ENCODE measurements around the gene WDR47.
"Not testable (repeated sequence)": the region's sequence is repeated elsewhere in the genome, so short reads cannot be mapped to it uniquely, and the experiment has no call there.

The WDR47 gene

DNA sequence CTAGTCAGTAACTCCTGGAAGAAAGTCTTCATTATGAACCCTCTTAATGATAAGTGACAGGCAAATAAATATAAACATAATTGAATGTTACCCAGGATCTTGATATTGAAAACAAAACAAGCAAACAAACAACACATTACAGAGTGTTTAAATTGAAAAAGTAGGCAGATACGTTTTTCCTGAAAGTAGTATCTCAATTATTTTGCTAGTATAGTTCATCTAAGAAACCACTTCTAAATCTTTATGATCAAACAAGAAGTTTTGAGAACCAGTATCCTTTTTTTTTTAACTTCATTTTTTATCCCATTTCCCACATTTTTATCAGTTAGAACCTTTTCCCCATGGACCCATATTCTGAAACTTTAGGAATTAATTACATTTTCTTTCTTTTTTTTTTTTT is 3.7 kb upstream of the WDR47 start:
- no peak for DNase-seq (ENCODE audit: low read depth)
- H3K4me3 ChIP-seq (ENCODE audit: low read depth, low read length) = no peak overlapping the region
- TF ChIP-seq, protein P1, sequence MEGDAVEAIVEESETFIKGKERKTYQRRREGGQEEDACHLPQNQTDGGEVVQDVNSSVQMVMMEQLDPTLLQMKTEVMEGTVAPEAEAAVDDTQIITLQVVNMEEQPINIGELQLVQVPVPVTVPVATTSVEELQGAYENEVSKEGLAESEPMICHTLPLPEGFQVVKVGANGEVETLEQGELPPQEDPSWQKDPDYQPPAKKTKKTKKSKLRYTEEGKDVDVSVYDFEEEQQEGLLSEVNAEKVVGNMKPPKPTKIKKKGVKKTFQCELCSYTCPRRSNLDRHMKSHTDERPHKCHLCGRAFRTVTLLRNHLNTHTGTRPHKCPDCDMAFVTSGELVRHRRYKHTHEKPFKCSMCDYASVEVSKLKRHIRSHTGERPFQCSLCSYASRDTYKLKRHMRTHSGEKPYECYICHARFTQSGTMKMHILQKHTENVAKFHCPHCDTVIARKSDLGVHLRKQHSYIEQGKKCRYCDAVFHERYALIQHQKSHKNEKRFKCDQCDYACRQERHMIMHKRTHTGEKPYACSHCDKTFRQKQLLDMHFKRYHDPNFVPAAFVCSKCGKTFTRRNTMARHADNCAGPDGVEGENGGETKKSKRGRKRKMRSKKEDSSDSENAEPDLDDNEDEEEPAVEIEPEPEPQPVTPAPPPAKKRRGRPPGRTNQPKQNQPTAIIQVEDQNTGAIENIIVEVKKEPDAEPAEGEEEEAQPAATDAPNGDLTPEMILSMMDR (IDR thresholded peaks at IDR 0.05; ENCODE audit: control insufficient read depth, extremely low read depth, insufficient read depth) = no peak

DNA sequence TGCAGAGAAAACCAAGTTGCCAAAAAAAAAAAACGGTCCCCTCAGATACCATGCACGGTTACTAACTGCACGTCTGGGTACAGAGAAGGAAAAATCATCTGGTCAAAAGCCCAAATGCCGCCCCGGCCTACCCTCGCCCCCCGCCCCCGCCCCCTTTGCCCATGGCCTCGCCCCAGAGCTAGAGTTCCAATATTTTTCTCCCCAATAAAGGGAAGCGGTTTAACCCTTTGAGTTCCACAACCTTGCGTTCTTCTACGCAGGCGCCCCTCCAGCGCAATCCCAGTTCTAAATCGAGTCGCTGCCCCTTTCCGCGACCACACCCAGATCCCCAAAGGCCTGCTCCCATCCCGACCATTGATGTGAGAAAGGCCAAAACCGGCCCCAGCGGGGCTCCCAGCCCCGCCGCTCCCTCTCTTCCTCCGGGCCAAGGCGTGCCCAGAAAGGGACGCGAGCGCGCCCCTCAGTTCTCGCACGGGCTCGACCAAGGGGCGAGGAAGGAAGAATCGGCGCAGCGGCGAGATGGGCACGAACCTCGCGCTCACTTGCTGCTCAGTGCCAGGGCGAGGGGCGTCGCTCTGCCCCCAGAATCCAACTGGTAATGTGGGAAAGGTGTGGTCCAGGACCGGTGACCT is 797 bp downstream of the WDR47 start:
- peak overlapping the region; percentile 88 for H3K4me3 ChIP-seq (ENCODE audit: low read depth, low read length)
- TF ChIP-seq, protein P1 (IDR thresholded peaks at IDR 0.05; ENCODE audit: control insufficient read depth, extremely low read depth, insufficient read depth) = no peak
- no peak for DNase-seq (ENCODE audit: low read depth)

DNA sequence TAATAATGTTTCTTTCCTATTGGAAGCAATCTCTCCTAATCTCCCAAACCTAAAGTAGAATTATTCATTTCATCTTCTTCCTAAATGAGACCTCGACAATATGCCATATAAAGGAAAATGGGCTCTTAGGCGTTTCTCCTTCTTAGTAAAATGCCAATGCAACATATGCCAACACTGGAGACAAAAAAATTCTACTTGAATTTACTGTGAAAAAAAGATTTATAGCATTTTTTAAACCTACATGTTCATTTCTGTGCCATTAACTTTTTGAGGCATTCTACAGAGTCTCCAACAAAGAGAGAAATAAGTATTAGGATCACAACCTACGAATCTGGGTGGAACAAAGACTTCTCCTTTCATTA is 1.3 kb downstream of the WDR47 start:
- no peak for DNase-seq (ENCODE audit: low read depth)
- TF ChIP-seq, protein P1 (IDR thresholded peaks at IDR 0.05; ENCODE audit: control insufficient read depth, extremely low read depth, insufficient read depth) = no peak

DNA sequence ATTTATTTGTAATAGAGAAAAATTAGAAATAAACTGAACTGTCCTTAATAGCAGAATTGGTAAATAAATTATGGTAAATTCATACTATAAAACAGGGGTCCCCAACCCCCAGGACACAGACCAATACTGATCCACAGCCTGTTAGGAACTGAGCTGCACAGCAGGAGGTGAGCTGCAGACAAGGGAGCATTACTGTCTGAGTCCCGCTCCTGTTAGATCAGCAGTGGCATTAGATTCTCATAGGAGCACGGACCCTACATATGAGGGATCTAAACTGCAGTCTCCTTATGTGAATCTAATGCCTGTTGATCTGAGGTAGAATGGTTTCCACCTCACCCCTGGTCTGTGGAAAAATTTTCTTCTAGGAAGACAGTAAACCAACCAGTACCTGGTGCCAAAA is 7.5 kb downstream of the WDR47 start:
- no peak overlapping the region for H3K4me3 ChIP-seq (ENCODE audit: low read depth, low read length)
- TF ChIP-seq, protein P1 (IDR thresholded peaks at IDR 0.05; ENCODE audit: control insufficient read depth, extremely low read depth, insufficient read depth) = no peak
- no peak for DNase-seq (ENCODE audit: low read depth)

More for the DNA sequence above, 1.3 kb downstream of the WDR47 start:
- peak overlapping the region; percentile 88 for H3K4me3 ChIP-seq (ENCODE audit: low read depth, low read length)

DNA sequence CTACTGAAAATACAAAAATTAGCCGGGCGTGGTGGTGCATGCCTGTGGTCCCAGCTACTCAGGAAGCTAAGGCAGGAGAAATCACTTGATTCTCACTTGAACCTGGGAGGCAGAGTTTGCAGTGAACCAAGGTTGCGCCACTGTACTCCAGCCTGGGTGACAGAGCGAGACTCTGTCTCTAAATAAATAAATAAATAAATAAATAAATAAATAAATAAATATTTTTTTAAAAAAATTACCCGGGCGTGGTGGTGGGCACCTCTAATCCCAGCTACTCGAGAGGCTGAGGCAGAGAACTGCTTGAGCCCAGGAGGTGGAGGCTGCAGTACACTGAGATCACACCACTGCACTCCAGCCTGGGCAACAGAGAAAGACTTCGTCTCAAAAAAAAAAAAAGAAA is 12.4 kb downstream of the WDR47 start:
- H3K4me3 ChIP-seq (ENCODE audit: low read depth, low read length); DNase-seq (ENCODE audit: low read depth): not testable (repeated sequence)

DNA sequence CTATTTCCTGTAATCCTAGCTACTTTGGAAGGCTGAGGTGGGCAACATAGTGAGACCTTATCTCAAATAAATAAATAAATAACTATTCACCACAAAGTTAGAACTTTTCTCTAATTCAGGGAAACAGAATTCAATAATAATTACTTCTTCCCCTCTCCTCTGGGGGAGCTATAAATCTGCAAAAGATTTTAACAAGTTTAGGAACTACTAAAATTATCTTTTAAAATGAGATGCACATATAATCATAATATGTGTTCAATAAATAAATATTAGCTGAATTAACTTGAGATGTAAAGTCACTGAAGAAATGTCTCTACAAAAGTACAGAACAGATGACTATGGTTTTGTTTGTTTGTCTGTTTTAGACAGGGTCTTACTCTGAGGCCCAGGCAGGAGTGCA is 14.1 kb downstream of the WDR47 start:
- H3K4me3 ChIP-seq (ENCODE audit: low read depth, low read length) = no peak overlapping the region
- TF ChIP-seq, protein P1 (IDR thresholded peaks at IDR 0.05; ENCODE audit: control insufficient read depth, extremely low read depth, insufficient read depth) = no peak
- no peak for DNase-seq (ENCODE audit: low read depth)

DNA sequence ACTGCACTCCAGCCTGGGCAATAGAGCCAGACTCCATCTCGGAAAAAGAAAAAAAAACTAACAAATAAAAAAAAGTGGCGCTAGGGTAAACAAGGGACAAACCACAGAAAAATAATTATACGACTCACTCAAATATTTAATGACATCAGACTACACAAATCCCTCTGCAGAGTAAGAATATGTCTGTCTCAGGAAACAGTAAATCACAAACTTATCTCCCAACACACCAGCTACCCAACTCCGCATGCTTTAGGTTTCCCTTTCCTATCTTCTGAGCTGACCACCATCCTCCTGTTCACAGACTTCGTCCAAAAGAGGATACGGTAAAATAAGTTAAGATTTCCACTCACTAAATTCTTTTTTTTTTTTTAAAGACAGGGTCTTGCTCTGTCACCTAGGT is 16.2 kb downstream of the WDR47 start:
- TF ChIP-seq, protein P1 (IDR thresholded peaks at IDR 0.05; ENCODE audit: control insufficient read depth, extremely low read depth, insufficient read depth) = no peak
- no peak overlapping the region for H3K4me3 ChIP-seq (ENCODE audit: low read depth, low read length)
- no peak for DNase-seq (ENCODE audit: low read depth)

All from LNCaP clone FGC (cell line).